GM19452 (cell line): Measurements from ENCODE around the gene RPGRIP1.
"Not testable (repeated sequence)": the region's sequence is repeated elsewhere in the genome, so short reads cannot be mapped to it uniquely, and the experiment has no call there.

Experiments used
- ATAC-seq: cut with Tn5 transposase; IDR thresholded peaks from one replicate; pipeline ENCODE4 v1.9.1; 2021; ENCODE audit not compliant: unreplicated experiment

RPGRIP1 gene

GRCh38 chr14:21258005-21258888 lies 21.6 kb upstream of the RPGRIP1 start:
- no peak for ATAC-seq

- no peak for ATAC-seq
Measured at GRCh38 chr14:21258889-21259787, 20.7 kb upstream of the RPGRIP1 start.

- ATAC-seq = no peak
Measured at GRCh38 chr14:21261824-21262223, 18.1 kb upstream of the RPGRIP1 start.

- ATAC-seq = no peak
Measured at GRCh38 chr14:21262410-21262809, 17.5 kb upstream of the RPGRIP1 start.

- peak; percentile 2 for ATAC-seq
Measured at GRCh38 chr14:21263284-21264024, 16.4 kb upstream of the RPGRIP1 start.

- peak; percentile 72 for ATAC-seq
Measured at GRCh38 chr14:21264025-21264801, 15.7 kb upstream of the RPGRIP1 start.

GRCh38 chr14:21267431-21267845 lies 12.4 kb upstream of the RPGRIP1 start:
- no peak for ATAC-seq

- ATAC-seq = no peak
Measured at GRCh38 chr14:21267886-21268616, 11.8 kb upstream of the RPGRIP1 start.

- no peak for ATAC-seq
Measured at GRCh38 chr14:21268617-21269251, 11.1 kb upstream of the RPGRIP1 start.

- peak; percentile 92 for ATAC-seq
Measured at GRCh38 chr14:21269252-21270046, 10.4 kb upstream of the RPGRIP1 start, which contains the start of gene HNRNPC. HNRNPC (minus strand) TSS chr14:21269442; CDS start chr14:21234193, 35,249 bp downstream.

GRCh38 chr14:21272661-21273060 lies 7.2 kb upstream of the RPGRIP1 start:
- not testable (repeated sequence) for ATAC-seq

GRCh38 chr14:21275261-21275858 lies 4.5 kb upstream of the RPGRIP1 start:
- no peak for ATAC-seq

GRCh38 chr14:21278632-21279031 lies 1.3 kb upstream of the RPGRIP1 start:
- no peak for ATAC-seq

GRCh38 chr14:21281917-21282316 lies 2.0 kb downstream of the RPGRIP1 start:
- ATAC-seq = not testable (repeated sequence)

- ATAC-seq = not testable (repeated sequence)
Measured at GRCh38 chr14:21286516-21286915, 6.6 kb downstream of the RPGRIP1 start.

GRCh38 chr14:21287168-21287567 lies 7.3 kb downstream of the RPGRIP1 start:
- ATAC-seq = no peak

GRCh38 chr14:21294026-21294425 lies 14.1 kb downstream of the RPGRIP1 start:
- not testable (repeated sequence) for ATAC-seq

GRCh38 chr14:21298358-21298757 lies 18.5 kb downstream of the RPGRIP1 start:
- no peak for ATAC-seq
